ENCODE data around the gene SYF2.
"Not testable (repeated sequence)": the region's sequence is repeated elsewhere in the genome, so short reads cannot be mapped to it uniquely, and the experiment has no call there.

SYF2 gene

DNA sequence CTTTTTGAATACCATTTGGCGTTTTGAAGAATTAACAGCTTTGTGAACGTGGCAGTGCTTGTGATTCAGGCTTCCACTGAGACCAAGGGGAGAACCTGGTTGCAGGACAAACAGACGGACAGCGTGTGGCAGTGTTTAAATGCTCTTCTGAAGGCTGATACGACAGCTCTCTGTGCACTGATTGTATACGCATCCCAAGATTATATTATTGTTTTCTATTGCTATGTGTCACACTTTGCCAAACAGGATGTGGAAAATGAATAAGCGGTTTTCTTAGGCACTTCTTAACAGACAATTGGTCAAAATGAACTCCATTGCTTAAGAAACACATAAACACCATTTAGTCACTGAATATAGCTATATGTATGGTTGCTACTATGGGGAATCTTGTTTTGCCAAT lies 27.5 kb upstream of the SYF2 start:
- H3K4me3 ChIP-seq (ENCODE audit: low read depth, low read length); DNase-seq (ENCODE audit: low read depth, low spot score); CTCF ChIA-PET; POLR2A ChIA-PET: not testable (repeated sequence)
- TF ChIP-seq CTCF (IDR thresholded peaks at IDR 0.05; ENCODE audit: insufficient read depth, low read length, missing control alignments), result peak; percentile 36

GRCh38 chr1:25257196-25257595 lies 24.9 kb upstream of the SYF2 start:
- TF ChIP-seq CTCF (IDR thresholded peaks at IDR 0.05; ENCODE audit: insufficient read depth, low read length, missing control alignments), result no peak
- H3K4me3 ChIP-seq (ENCODE audit: low read depth, low read length), result no peak overlapping the region
- POLR2A ChIA-PET, result interaction anchor here (3.7 kb wide), 1 partner anchor 10 kb away, joined by 16 read pairs; the partner anchor contains the start of gene RSRP1
- CTCF ChIA-PET, result interaction anchor here (0.6 kb wide), 1 partner anchor 618 kb away, joined by 3 read pairs; no protein-coding TSS in a partner anchor
- DNase-seq (ENCODE audit: low read depth, low spot score), result peak; percentile 37

DNA sequence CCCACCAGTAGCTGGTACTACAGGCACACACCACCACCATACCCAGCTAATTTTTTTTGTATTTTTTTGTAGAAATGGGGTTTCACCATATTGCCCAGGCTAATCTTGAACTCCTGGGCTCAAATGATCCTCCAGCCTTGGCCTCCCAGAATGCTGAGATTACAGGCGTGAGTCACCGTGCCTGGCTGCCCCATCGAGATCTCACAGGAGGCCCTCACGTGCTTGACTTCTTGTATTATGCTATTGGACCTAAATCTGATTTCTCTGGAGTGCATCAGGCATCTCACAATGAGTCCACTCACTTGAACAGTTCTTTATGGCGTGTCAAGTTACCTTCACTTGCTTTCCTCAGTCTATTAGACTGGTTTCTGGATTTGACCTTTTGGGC lies 24.3 kb upstream of the SYF2 start:
- no peak overlapping the region for H3K4me3 ChIP-seq (ENCODE audit: low read depth, low read length)
- no peak for DNase-seq (ENCODE audit: low read depth, low spot score)
- ChIA-PET CTCF (interaction anchor here (1.5 kb wide), 1 partner anchor 17 kb away, joined by 4 read pairs; no protein-coding TSS in a partner anchor), POLR2A (interaction anchor here (1.1 to 3.7 kb wide), 2 partner anchors 9 to 24 kb away, joined by 3 to 16 read pairs; partner anchors contain the start of gene RSRP1)
- TF ChIP-seq CTCF (IDR thresholded peaks at IDR 0.05; ENCODE audit: insufficient read depth, low read length, missing control alignments), result no peak

DNA sequence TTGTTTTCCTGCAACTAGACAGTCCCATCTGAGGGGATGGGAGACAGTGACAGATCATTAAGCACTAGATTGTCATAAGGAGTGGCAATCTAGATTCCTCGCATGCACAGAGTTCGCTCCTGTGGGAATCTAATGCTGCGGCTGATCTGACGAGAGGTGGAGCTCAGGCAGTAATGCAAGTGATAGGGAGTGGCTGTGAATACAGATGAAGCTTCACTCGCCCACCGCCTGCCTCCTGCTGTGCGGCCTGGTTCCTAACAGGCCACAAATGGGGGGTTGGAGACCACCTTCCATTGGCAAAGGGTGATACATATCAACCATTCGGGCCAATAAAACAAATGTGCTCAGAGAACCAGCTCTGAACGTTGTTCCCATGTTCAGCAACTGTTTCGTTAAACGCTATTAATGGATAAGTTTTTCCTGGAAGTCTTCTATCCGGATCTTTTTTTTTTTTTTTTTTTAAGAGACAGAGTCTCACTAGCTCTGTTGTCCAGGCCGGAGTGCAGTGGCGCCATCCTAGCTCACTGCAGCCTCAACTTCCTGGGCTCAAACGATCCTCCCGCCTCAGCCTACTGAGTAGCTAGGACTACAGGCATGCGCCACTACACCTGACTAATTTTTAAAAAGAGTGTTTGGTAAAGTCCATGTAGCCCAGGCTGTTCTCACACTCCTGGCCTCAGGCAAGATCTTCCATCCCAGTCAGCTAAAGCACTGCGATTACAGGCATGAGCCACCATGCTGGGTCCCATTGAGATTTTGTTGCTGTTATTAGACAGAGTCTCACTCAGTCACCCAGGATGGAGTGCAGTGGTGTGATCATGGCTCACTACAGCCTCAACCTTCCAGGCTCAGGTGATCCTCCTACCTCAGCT lies 23.6 kb upstream of the SYF2 start:
- H3K4me3 ChIP-seq (ENCODE audit: low read depth, low read length), result no peak overlapping the region
- DNase-seq (ENCODE audit: low read depth, low spot score), result no peak
- CTCF ChIA-PET, result interaction anchor here (1.5 kb wide), 1 partner anchor 17 kb away, joined by 4 read pairs; no protein-coding TSS in a partner anchor
- no peak for TF ChIP-seq CTCF (IDR thresholded peaks at IDR 0.05; ENCODE audit: insufficient read depth, low read length, missing control alignments)
- POLR2A ChIA-PET, result interaction anchor here (1.1 to 3.7 kb wide), 2 partner anchors 9 to 23 kb away, joined by 3 to 16 read pairs; partner anchors contain the start of gene RSRP1

- no peak for TF ChIP-seq CTCF (IDR thresholded peaks at IDR 0.05; ENCODE audit: insufficient read depth, low read length, missing control alignments)
- ChIA-PET CTCF (interaction anchor here (0.8 to 1.7 kb wide), 3 partner anchors 9 to 267 kb away, joined by 3 to 5 read pairs (median 5); no protein-coding TSS in a partner anchor), POLR2A (interaction anchor here (0.6 to 0.7 kb wide), 2 partner anchors 106 to 252 kb away, joined by 3 read pairs; no protein-coding TSS in a partner anchor)
- H3K4me3 ChIP-seq (ENCODE audit: low read depth, low read length), result no peak overlapping the region
- DNase-seq (ENCODE audit: low read depth, low spot score), result peak; percentile 73
Measured at GRCh38 chr1:25253911-25254310, 21.6 kb upstream of the SYF2 start.
